ENCODE data around the gene CDHR5.
"Not testable (repeated sequence)": the region's sequence is repeated elsewhere in the genome, so short reads cannot be mapped to it uniquely, and the experiment has no call there.

DNA sequence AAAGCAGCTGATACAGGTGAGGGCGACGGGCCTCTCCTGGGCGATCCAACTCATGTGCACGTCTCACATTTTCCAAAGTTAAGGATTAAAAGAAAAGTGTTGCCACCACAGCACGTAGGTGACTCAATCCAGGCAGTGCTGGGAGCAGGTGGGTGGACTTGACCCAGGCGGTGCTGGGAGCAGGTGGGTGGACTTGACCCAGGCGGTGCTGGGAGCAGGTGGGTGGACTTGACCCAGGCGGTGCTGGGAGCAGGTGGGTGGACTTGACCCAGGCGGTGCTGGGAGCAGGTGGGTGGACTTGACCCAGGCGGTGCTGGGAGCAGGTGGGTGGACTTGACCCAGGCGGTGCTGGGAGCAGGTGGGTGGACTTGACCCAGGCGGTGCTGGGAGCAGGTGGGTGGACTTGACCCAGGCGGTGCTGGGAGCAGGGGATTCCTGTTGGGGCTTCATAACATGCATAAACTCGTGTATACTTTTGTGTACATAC is 23.0 kb upstream of the CDHR5 start:
- TF ChIP-seq, protein P1, sequence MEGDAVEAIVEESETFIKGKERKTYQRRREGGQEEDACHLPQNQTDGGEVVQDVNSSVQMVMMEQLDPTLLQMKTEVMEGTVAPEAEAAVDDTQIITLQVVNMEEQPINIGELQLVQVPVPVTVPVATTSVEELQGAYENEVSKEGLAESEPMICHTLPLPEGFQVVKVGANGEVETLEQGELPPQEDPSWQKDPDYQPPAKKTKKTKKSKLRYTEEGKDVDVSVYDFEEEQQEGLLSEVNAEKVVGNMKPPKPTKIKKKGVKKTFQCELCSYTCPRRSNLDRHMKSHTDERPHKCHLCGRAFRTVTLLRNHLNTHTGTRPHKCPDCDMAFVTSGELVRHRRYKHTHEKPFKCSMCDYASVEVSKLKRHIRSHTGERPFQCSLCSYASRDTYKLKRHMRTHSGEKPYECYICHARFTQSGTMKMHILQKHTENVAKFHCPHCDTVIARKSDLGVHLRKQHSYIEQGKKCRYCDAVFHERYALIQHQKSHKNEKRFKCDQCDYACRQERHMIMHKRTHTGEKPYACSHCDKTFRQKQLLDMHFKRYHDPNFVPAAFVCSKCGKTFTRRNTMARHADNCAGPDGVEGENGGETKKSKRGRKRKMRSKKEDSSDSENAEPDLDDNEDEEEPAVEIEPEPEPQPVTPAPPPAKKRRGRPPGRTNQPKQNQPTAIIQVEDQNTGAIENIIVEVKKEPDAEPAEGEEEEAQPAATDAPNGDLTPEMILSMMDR (IDR thresholded peaks at IDR 0.05; ENCODE audit: low read depth, low read length, poor library complexity, severe bottlenecking): not testable (repeated sequence)
- TF ChIP-seq EZH2phosphoT487 (IDR thresholded peaks at IDR 0.05; ENCODE audit: borderline replicate concordance, low read length): not testable (repeated sequence)
